Prostate gland (tissue), 2 donors: ENCODE data around the gene OR7C2.

ENCODE experiments used
- CTCF ChIP-seq, 4 experiments: fragments of 200-600 bp in 2 of 4; fragments of 450-650 bp in 2 of 4; sonication (generic) in 2 of 4; IDR thresholded peaks; 1 replicate in 3 of 4; 2 replicates in 1 of 4; pipeline ENCODE4 v1.5.1; 2016 to 2019; ENCODE audit warnings: antibody characterized with exemption in 4 of 4, mild to moderate bottlenecking in 2 of 4, moderate library complexity in 2 of 4
- POLR2A ChIP-seq: fragments of 450-650 bp; IDR thresholded peaks from one replicate; pipeline ENCODE4 v1.6.1; 2016; ENCODE audit warnings: antibody characterized with exemption, mild to moderate bottlenecking
- POLR2AphosphoS5 ChIP-seq: sonication (generic); formaldehyde crosslinking; IDR thresholded peaks from one replicate; pipeline ENCODE4 v1.6.1; 2017; ENCODE audit warnings: antibody characterized with exemption

- TF ChIP-seq POLR2AphosphoS5 (no peak), CTCF (IDR thresholded peaks at IDR 0.05) (no peak), POLR2A (no peak)
These were observed at the start of gene OR7C2 for GRCh38 chr19:14941189-14941588.
